Heart left ventricle (tissue), 13 donors: ENCODE results near the gene ACSF3.

Experiments
- POLR2A ChIP-seq, 2 donors: fragments of 450-650 bp; IDR thresholded peaks; one replicate each; pipeline ENCODE4 v1.6.1; 2017; ENCODE audit warnings: antibody characterized with exemption in 2 of 2, mild to moderate bottlenecking in 2 of 2, moderate library complexity in 2 of 2
- TF ChIP-seq, protein P1 (sequence below), 12 donors: fragments of 200-600 bp; sonication (generic) in 4 of 12; IDR thresholded peaks; one replicate each; pipeline versions ENCODE4 v1.5.0 to v1.8.0; 2018 to 2022; ENCODE audit warnings: antibody characterized with exemption in 12 of 12, mild to moderate bottlenecking in 5 of 12
- donor health status: ischemic (EF 13 %, LVEDD 7.1; RV severe dilation, severe dysfunction).
- donor health status: DM: no; HTN: yes; CAD: no.
- donor health status: DM: no; HTN: no; CAD: no.
- donor health status: ischemic (EF 25% LVEDD 6.9; RV normal size, moderate dysfunction).
- donor health status: ischemic (EF 25% LVEDD 5.7; RV mildly dilated, moderate dysfunction).
- donor health status: ischemic (EF 35%, LVEDD 5.7; RV mildly dilated, moderate dysfunction).
- donor health status: nonischemic (EF 11% LVEDD 7.7; RV severe dilation, severe dysfunction).
- donor health status: DM: yes; HTN: yes; CAD: no.
- donor health status: PGD.
- donor health status: ischemic (EF 29% LVEDD 5.4; RV normal size, mild dysfunction).
- donor health status: nonischemic (EF 23%, LVEDD 6.1; RV moderate dilation, normal function).

DNA sequence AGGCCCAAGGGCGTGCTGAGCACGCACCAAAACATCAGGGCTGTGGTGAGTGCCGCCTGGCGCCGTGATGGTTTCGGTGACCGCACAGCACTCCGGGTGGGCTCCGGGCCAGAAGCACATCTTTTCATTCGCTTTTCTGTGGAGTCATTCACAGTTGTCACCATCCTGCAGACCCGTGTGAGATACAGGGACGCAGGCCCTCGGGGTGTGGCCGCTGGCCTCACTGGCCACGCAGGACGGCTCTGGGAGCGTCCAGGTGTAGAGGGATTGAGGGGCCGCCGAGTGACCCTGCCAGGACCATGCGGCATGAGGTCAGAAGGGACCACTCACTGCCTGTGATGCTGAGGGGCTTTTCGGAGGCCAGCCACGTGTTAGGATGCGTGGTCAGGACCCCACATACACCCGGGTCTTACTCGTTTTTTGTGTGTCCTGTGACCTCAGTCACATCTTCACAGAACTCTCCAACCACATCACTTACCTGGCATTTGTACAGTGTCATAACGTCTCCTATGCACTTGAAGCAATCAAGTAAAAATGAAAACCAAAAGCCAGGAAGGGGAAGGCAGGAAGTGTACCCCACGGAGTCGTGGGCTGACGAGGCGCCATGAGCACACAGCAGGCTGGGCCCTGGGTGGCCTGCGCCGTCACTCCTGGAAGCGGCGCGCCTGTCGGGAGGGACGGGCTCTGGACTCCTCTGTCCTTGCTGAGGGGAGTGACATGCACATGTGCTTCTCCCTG is 7.8 kb downstream of the ACSF3 start:
- TF ChIP-seq, protein P1, sequence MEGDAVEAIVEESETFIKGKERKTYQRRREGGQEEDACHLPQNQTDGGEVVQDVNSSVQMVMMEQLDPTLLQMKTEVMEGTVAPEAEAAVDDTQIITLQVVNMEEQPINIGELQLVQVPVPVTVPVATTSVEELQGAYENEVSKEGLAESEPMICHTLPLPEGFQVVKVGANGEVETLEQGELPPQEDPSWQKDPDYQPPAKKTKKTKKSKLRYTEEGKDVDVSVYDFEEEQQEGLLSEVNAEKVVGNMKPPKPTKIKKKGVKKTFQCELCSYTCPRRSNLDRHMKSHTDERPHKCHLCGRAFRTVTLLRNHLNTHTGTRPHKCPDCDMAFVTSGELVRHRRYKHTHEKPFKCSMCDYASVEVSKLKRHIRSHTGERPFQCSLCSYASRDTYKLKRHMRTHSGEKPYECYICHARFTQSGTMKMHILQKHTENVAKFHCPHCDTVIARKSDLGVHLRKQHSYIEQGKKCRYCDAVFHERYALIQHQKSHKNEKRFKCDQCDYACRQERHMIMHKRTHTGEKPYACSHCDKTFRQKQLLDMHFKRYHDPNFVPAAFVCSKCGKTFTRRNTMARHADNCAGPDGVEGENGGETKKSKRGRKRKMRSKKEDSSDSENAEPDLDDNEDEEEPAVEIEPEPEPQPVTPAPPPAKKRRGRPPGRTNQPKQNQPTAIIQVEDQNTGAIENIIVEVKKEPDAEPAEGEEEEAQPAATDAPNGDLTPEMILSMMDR (IDR thresholded peaks at IDR 0.05) = no peak
- no peak for TF ChIP-seq POLR2A (IDR thresholded peaks at IDR 0.05)
